ENCODE results near the gene CMBL.
"Not testable (repeated sequence)": the region's sequence is repeated elsewhere in the genome, so short reads cannot be mapped to it uniquely, and the experiment has no call there.

DNA sequence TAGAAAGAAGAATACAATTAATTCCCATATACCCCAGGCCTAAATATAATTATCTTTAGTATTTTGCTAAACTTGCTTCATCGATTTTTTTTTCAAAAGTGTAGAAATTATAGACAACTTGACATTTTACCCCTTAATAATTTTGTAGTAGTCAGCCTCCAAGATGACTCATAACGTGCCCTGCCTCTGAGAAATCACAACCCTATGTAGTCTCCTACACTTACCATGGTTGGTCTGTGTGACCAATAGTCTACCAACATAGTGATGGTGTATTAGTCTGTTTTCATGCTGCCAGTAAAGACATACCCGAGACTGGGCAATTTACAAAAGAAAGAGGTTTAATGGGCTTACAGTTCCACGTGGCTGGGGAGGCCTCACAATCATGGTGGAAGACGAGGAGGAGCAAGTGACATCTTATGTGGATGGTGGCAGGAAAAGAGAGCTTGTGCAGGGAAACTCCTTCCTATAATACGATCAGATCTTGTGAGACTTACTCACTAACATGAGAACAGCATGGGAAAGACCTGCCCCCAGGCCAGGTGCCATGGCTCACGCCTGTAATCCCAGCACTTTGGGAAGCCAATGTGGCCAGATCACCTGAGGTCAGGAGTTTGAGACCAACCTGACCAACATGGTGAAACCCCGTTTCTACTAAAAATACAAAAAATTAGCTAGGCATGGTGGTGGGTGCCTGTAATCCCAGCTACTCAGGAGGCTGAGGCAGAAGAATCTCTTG lies 3.3 kb upstream of the CMBL start:
- TF ChIP-seq POLR2A, CTCF (IDR thresholded peaks at IDR 0.05): not testable (repeated sequence)
